Hepatocyte (in vitro differentiated cells): ENCODE measurements around the gene RPGR. TPM values are rescaled to one million over a fixed set of nuclear protein-coding genes. Genes with fewer than 3 reads are reported as not detected.

Experiments used
- DNase-seq: peaks from one replicate; pipeline ENCODE4 v3.0.0-alpha.2; 2016; ENCODE audit warnings: low spot score
- H2AFZ ChIP-seq: fragments of 200-600 bp; sonication (generic); 2 replicates; pipeline ENCODE4 v1.6.0; 2016; ENCODE audit warnings: antibody characterized with exemption, mild to moderate bottlenecking
- H3K27ac ChIP-seq: fragments of 200-600 bp; sonication (generic); 2 replicates; pipeline ENCODE4 v1.5.1; 2016; ENCODE audit warnings: mild to moderate bottlenecking
- H3K27me3 ChIP-seq: fragments of 200-600 bp; sonication (generic); 2 replicates; pipeline ENCODE4 v1.6.1; 2016
- H3K36me3 ChIP-seq: fragments of 200-600 bp; sonication (generic); replicated peaks from 2 replicates; pipeline ENCODE4 v1.5.1; 2016; ENCODE audit warnings: low read depth; ENCODE audit not compliant: insufficient read depth
- H3K4me1 ChIP-seq: fragments of 200-600 bp; sonication (generic); 2 replicates; pipeline ENCODE4 v1.5.1; 2016; ENCODE audit warnings: mild to moderate bottlenecking, moderate library complexity; ENCODE audit not compliant: insufficient read depth
- H3K4me2 ChIP-seq: fragments of 200-600 bp; sonication (generic); 2 replicates; pipeline ENCODE4 v1.6.0; 2016
- H3K4me3 ChIP-seq: fragments of 200-600 bp; sonication (generic); 2 replicates; pipeline ENCODE4 v1.5.1; 2016; ENCODE audit warnings: mild to moderate bottlenecking
- H3K79me2 ChIP-seq: fragments of 200-600 bp; sonication (generic); 2 replicates; pipeline ENCODE4 v1.6.0; 2017; ENCODE audit warnings: mild to moderate bottlenecking
- H3K9me2 ChIP-seq: fragments of 200-600 bp; sonication (generic); replicated peaks from 2 replicates; pipeline ENCODE4 v1.6.0; 2017; ENCODE audit warnings: mild to moderate bottlenecking; ENCODE audit not compliant: insufficient read depth
- H3K9me3 ChIP-seq: fragments of 200-600 bp; sonication (generic); 2 replicates; pipeline ENCODE4 v1.5.1; 2016; ENCODE audit warnings: low read depth, mild to moderate bottlenecking
- H4K20me1 ChIP-seq: fragments of 200-600 bp; sonication (generic); 2 replicates; pipeline ENCODE4 v1.6.0; 2016; ENCODE audit warnings: mild to moderate bottlenecking; ENCODE audit not compliant: insufficient read depth, poor library complexity, severe bottlenecking
- EZH2 ChIP-seq: fragments of 200-600 bp; sonication (generic); IDR thresholded peaks from 2 replicates; pipeline ENCODE4 v1.6.1; 2016; ENCODE audit warnings: antibody characterized with exemption, mild to moderate bottlenecking, borderline replicate concordance
- EZH2phosphoT487 ChIP-seq: fragments of 200-600 bp; sonication (generic); IDR thresholded peaks from one replicate; pipeline ENCODE4 v1.6.1; 2018; ENCODE audit warnings: antibody characterized with exemption, mild to moderate bottlenecking, low read depth, moderate library complexity; ENCODE audit not compliant: unreplicated experiment, severe bottlenecking
- WGBS: methylation state at CpG from one replicate; pipeline ENCODE4 v1.1.6; 2016; ENCODE audit warnings: low lambda C conversion rate; ENCODE audit errors: missing lambda C conversion rate; 5-methylcytosine and 5-hydroxymethylcytosine counted together
- polyA plus RNA-seq: library from polyadenylated mRNA; unstranded; fragments of >200 nt; fragmentation: Nextera tagmentation; extraction: Ambion mirVana; gene quantifications from 2 replicates; pipeline ENCODE4 v1.2.1, GENCODE V29; 2016
- total RNA-seq: library from RNA; depleted of rRNA; stranded (reverse); fragments of >200 nt; gene quantifications from 2 replicates; pipeline ENCODE4 v1.2.3, GENCODE V29; 2014
- TF ChIP-seq, protein P1 (sequence below): fragments of 200-600 bp; sonication (generic); IDR thresholded peaks from 2 replicates; pipeline ENCODE4 v1.5.1; 2016; ENCODE audit warnings: antibody characterized with exemption, mild to moderate bottlenecking; ENCODE audit not compliant: poor library complexity

Gene RPGR
- total and polyA plus RNA-seq, 2 experiments from 2014 or later, result 7.2 to 15.9 TPM

DNA sequence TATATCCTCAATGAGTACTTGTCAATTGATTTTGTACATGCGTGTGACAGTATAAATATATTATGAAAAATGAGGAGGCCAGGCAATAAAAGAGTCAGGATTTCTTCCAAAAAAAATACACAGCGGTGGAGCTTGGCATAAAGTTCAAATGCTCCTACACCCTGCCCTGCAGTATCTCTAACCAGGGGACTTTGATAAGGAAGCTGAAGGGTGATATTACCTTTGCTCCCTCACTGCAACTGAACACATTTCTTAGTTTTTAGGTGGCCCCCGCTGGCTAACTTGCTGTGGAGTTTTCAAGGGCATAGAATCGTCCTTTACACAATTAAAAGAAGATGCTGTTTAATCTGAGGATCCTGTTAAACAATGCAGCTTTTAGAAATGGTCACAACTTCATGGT lies 25.1 kb upstream of the RPGR start, which contains the start of gene OTC:
OTC (plus strand) TSS at position 243 of the 400 bp plus-strand sequence; CDS start at position 336, 93 bp downstream.
- Histone ChIP-seq H3K27ac (no peak within 1 kb of the TSS), H3K27me3 (no peaks in the 10 kb centered on the region), H4K20me1 (no peaks in the 10 kb centered on the region), H3K9me3 (no peaks in the 10 kb centered on the region), H3K79me2 (no peaks in the 10 kb centered on the region), H3K4me1 (no peaks in the 10 kb centered on the region), H3K4me2 (peak within 1 kb of the TSS; percentile 20), H3K36me3 (no peaks in the 10 kb centered on the region), H2AFZ (no peak within 1 kb of the TSS), H3K9me2 (no peaks in the 10 kb centered on the region), H3K4me3 (no peak within 1 kb of the TSS)
- no peak for DNase-seq
- WGBS, result 61% methylated on average over 4 of the region's 4 CpGs
- no peak for TF ChIP-seq EZH2phosphoT487
- TF ChIP-seq, protein P1, sequence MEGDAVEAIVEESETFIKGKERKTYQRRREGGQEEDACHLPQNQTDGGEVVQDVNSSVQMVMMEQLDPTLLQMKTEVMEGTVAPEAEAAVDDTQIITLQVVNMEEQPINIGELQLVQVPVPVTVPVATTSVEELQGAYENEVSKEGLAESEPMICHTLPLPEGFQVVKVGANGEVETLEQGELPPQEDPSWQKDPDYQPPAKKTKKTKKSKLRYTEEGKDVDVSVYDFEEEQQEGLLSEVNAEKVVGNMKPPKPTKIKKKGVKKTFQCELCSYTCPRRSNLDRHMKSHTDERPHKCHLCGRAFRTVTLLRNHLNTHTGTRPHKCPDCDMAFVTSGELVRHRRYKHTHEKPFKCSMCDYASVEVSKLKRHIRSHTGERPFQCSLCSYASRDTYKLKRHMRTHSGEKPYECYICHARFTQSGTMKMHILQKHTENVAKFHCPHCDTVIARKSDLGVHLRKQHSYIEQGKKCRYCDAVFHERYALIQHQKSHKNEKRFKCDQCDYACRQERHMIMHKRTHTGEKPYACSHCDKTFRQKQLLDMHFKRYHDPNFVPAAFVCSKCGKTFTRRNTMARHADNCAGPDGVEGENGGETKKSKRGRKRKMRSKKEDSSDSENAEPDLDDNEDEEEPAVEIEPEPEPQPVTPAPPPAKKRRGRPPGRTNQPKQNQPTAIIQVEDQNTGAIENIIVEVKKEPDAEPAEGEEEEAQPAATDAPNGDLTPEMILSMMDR, result no peak
- no peak for TF ChIP-seq EZH2

DNA sequence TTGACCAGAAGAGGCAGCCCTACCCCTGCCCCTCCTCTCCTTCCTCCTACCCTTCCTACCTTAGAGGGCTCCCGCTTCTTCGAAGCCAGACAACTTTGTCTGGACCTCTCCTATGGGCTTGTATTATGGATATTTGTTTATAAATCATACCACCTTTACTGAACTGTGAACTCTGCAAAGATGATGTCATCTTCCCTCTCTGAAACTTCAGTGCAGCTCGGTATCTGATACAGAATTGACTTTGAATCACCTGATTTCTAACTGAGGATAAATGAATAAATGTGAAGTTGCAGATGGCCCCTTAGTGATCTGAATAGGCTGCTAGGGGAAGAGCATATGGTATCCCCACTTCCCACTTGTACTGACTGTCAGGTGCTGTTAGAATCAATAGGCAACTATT lies 24.0 kb upstream of the RPGR start:
- no peaks in the 10 kb centered on the region for H3K79me2 ChIP-seq
- no peak overlapping the region for H3K4me3 ChIP-seq
- no peaks in the 10 kb centered on the region for H3K4me1 ChIP-seq
- H3K27me3 ChIP-seq, result no peaks in the 10 kb centered on the region
- H4K20me1 ChIP-seq, result no peaks in the 10 kb centered on the region
- peak overlapping the region; percentile 7 for H3K27ac ChIP-seq
- 74% methylated on average over 3 of the region's 3 CpGs for WGBS
- no peaks in the 10 kb centered on the region for H3K9me2 ChIP-seq
- H3K36me3 ChIP-seq, result no peaks in the 10 kb centered on the region
- H3K4me2 ChIP-seq, result no peak overlapping the region
- H2AFZ ChIP-seq, result no peak overlapping the region
- no peaks in the 10 kb centered on the region for H3K9me3 ChIP-seq
- DNase-seq, result no peak
- TF ChIP-seq EZH2phosphoT487 (no peak), EZH2 (no peak)
- TF ChIP-seq, protein P1, result no peak

DNA sequence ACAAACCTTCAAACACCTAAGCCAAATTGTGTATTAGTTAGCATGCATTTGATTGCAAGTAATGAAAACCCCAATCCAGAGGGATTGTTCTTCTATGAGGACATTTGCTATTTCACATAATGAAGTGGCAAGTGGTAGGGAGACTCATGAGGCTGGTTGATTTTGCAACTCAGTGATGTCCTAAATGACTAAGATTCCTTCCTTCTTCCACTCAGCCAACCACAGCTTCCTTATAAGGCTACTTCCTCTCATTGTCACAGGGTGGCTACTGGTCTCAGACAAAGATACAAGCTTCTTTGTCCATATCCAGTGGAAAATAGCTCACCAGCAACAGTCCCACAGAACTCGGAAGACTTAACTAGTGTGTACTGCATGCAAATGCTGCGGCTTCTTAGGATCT lies 19.8 kb upstream of the RPGR start:
- H3K4me3 ChIP-seq, result no peak overlapping the region
- WGBS, result 83% methylated on average over 2 of the region's 2 CpGs

More for the DNA sequence above, 19.8 kb upstream of the RPGR start:
- H3K9me3 ChIP-seq, result no peaks in the 10 kb centered on the region
- no peak overlapping the region for H3K27ac ChIP-seq
- DNase-seq, result peak; percentile 9
- no peaks in the 10 kb centered on the region for H4K20me1 ChIP-seq
- no peaks in the 10 kb centered on the region for H3K27me3 ChIP-seq
- TF ChIP-seq, protein P1, result no peak
- TF ChIP-seq EZH2 (no peak), EZH2phosphoT487 (no peak)
- H2AFZ ChIP-seq, result no peak overlapping the region
- no peaks in the 10 kb centered on the region for H3K79me2 ChIP-seq
- H3K4me2 ChIP-seq, result no peak overlapping the region
- H3K4me1 ChIP-seq, result no peaks in the 10 kb centered on the region
- no peaks in the 10 kb centered on the region for H3K9me2 ChIP-seq
- H3K36me3 ChIP-seq, result no peaks in the 10 kb centered on the region
